Measurements from ENCODE around the gene OCIAD2. TPM values are rescaled to one million over a fixed set of nuclear protein-coding genes. Genes with fewer than 3 reads are reported as not detected.

The OCIAD2 gene
- total and polyA plus RNA-seq, 2 of the 8 experiments (the other 6 are each of a cell fraction or from before 2014, with no cell fraction given), result 105 to 122 TPM

DNA sequence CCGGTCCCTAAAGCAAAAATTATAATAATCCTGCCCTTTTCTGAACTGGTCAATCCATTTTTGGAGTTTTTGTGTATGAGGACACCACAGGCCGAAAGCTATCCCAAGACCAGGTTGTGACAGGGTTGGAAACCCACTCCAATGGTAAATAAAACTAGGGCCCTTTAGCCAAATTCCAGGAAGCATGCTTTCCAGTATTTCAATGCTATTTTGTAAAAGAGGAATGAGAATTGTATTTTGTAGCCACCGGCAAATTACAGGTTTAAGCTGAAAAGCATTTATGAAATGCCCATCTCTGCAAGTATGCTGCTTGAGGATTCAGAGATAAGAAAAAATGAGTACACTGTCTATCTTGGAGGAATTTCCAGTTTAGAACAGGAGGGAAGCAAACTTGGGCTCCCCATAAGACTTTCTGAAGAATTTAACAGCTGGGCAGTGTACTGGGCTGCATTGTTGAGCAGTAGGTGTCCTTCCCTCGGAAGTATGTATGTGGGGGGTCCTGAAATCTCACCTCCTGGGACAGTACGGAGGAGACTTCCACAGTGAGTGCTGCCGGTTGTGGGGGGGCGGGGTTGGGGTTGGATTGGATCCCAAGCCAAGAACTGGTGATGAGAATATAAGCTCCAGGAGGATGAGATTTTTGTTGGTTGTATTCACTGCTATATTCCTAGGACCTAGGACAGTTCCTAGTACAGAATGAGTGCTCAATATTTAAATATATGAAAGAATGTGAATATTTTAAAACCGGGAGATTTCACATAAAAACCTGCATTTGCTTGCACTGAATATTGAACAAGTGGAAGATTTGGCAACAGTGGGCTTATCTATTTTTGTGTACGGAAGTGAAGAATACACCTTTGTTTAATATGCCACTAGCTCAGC lies 26.8 kb downstream of the OCIAD2 start:
- CTCF ChIA-PET (ENCODE audit: partially characterized antibody), result interaction anchor here (0.7 to 1.0 kb wide), 2 partner anchors 10 to 65 kb away, joined by 3 read pairs; no protein-coding TSS in a partner anchor
- TF ChIP-seq CBX8 (IDR thresholded peaks at IDR 0.05; ENCODE audit: borderline replicate concordance, low read depth, low read length) (no peak), BRCA1 (IDR thresholded peaks at IDR 0.05; ENCODE audit: low read depth, low read length) (no peak), SRF (IDR thresholded peaks at IDR 0.05; ENCODE audit: low read depth, low read length) (no peak), KDM5A (IDR thresholded peaks at IDR 0.05; ENCODE audit: low read length) (no peak), CREB1 (IDR thresholded peaks at IDR 0.05) (no peak), HDAC2 (IDR thresholded peaks at IDR 0.05; ENCODE audit: borderline replicate concordance in 1 of 2, low read depth in 2 of 2, low read length in 2 of 2) (no peak), TEAD4 (IDR thresholded peaks at IDR 0.05; ENCODE audit: low read depth, low read length) (no peak), BACH1 (IDR thresholded peaks at IDR 0.05; ENCODE audit: low read length) (no peak), RNF2 (IDR thresholded peaks at IDR 0.05; ENCODE audit: borderline replicate concordance, low read depth, low read length, missing control alignments, poor library complexity, severe bottlenecking) (no peak), SIX5 (IDR thresholded peaks at IDR 0.05; ENCODE audit: low read depth, low read length) (no peak), MAFK (IDR thresholded peaks at IDR 0.05; ENCODE audit: low read depth, low read length) (no peak)
- TF ChIP-seq, protein P1, sequence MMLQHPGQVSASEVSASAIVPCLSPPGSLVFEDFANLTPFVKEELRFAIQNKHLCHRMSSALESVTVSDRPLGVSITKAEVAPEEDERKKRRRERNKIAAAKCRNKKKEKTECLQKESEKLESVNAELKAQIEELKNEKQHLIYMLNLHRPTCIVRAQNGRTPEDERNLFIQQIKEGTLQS (IDR thresholded peaks at IDR 0.05; ENCODE audit: insufficient read depth, low read depth, low read length), result no peak

More for the DNA sequence above, 26.8 kb downstream of the OCIAD2 start:
- Histone ChIP-seq H2BK15ac (ENCODE audit: low read length) (no peak overlapping the region), H3K23me2 (ENCODE audit: low read depth, low read length) (no peaks in the 10 kb centered on the region; the same call in 1 of the 2 replicates), H3K27ac (ENCODE audit: low read depth, low read length) (no peak overlapping the region), H4K91ac (replicated peaks; ENCODE audit: insufficient read length, low read length) (no peak overlapping the region), H3K36me3 (ENCODE audit: control insufficient read depth in 2 of 4, insufficient read depth in 4 of 4, low read length in 3 of 4) (no peaks in the 10 kb centered on the region), H3K9ac (replicated peaks in 1 of 4; ENCODE audit: extremely low read depth in 1 of 4, low read depth in 3 of 4, low read length in 3 of 4) (no peak overlapping the region), H3K23ac (ENCODE audit: insufficient read length) (no peak overlapping the region), H2AK5ac (ENCODE audit: low read depth, low read length) (no peak overlapping the region), H3K79me2 (ENCODE audit: control insufficient read depth in 1 of 2, insufficient read depth in 2 of 2, low read length in 2 of 2) (no peaks in the 10 kb centered on the region), H3K9me3 (ENCODE audit: insufficient read depth in 2 of 2, low read depth in 1 of 2, low read length in 1 of 2) (no peaks in the 10 kb centered on the region), H2BK120ac (replicated peaks; ENCODE audit: low read depth, low read length) (no peak overlapping the region), H3K27me3 (replicated peaks in 1 of 4; ENCODE audit: control insufficient read depth in 3 of 4, extremely low read depth in 1 of 4, insufficient read depth in 3 of 4, low read length in 3 of 4) (no peaks in the 10 kb centered on the region), H3K4ac (replicated peaks; ENCODE audit: insufficient read length, low read depth, low read length) (no peak overlapping the region), H2BK12ac (ENCODE audit: low read depth, low read length) (no peak overlapping the region), H3K79me1 (ENCODE audit: low read depth, low read length) (no peaks in the 10 kb centered on the region), H3K4me2 (ENCODE audit: insufficient read depth in 1 of 2, low read depth in 2 of 2, low read length in 2 of 2) (no peak overlapping the region), H3K4me3 (ENCODE audit: extremely low read depth in 1 of 4, insufficient read depth in 2 of 4, low read depth in 3 of 4, low read length in 4 of 4) (no peak overlapping the region), H2BK20ac (ENCODE audit: low read length) (no peak overlapping the region), H2AFZ (ENCODE audit: low read length) (no peak overlapping the region), H3K56ac (replicated peaks; ENCODE audit: insufficient read length, low read depth, low read length) (no peak overlapping the region), H2BK5ac (ENCODE audit: low read depth, low read length) (no peak overlapping the region), H3K4me1 (replicated peaks in 1 of 4; ENCODE audit: control insufficient read depth in 3 of 4, insufficient read depth in 4 of 4, low read length in 3 of 4) (no peaks in the 10 kb centered on the region; a peak in 1 of 7 replicates), H4K5ac (ENCODE audit: insufficient read length, low read depth, low read length) (no peak overlapping the region), H4K8ac (ENCODE audit: extremely low read depth, insufficient read depth, low read length) (no peak overlapping the region), H3K14ac (ENCODE audit: insufficient read length) (no peak overlapping the region), H4K20me1 (replicated peaks in 1 of 2; ENCODE audit: control insufficient read depth in 1 of 2, insufficient read depth in 2 of 2, low read length in 2 of 2) (no peaks in the 10 kb centered on the region), H3K18ac (ENCODE audit: extremely low read depth, low read length) (no peak overlapping the region)
- POLR2A ChIA-PET (ENCODE audit: partially characterized antibody), result interaction anchor here (1.7 kb wide), 1 partner anchor 16 kb away, joined by 4 read pairs; no protein-coding TSS in a partner anchor
- 74% methylated on average over 9 of the region's 9 CpGs; no CpG with 5 or more reads in 1 of the 2 experiments for WGBS, 2 experiments (ENCODE audit: extremely low coverage in 1 of 2, insufficient coverage in 1 of 2, insufficient read length in 1 of 2, insufficient replicate concordance in 2 of 2, low coverage in 1 of 2, low lambda C conversion rate in 2 of 2, missing lambda C conversion rate in 1 of 2)
- no peak for FAIRE-seq
- no peak for DNase-seq (ENCODE audit: low read depth in 1 of 2, low spot score in 2 of 2)
